Stimulated activated CD4-positive, alpha-beta T cell treated with anti-CD3 and anti-CD28 coated beads, Interleukin-4, amount 100 ng/mL, for 24 hours (primary cell): Measurements from ENCODE around the gene PTPRN2.
"Not testable (repeated sequence)": the region's sequence is repeated elsewhere in the genome, so short reads cannot be mapped to it uniquely, and the experiment has no call there.

ENCODE experiments used
- DNase-seq: peaks from one replicate; pipeline ENCODE4 v3.0.0-alpha.2; 2020

PTPRN2 gene

GRCh38 chr7:158530800-158531609 lies 56.6 kb downstream of the PTPRN2 start:
- DNase-seq: no peak

GRCh38 chr7:158529181-158530096 lies 58.2 kb downstream of the PTPRN2 start:
- DNase-seq: no peak

GRCh38 chr7:158527915-158528502 lies 59.6 kb downstream of the PTPRN2 start:
- DNase-seq: no peak

- no peak for DNase-seq
These were observed 60.1 kb downstream of the PTPRN2 start for GRCh38 chr7:158527495-158527894.

GRCh38 chr7:158527038-158527437 lies 60.6 kb downstream of the PTPRN2 start:
- no peak for DNase-seq

- DNase-seq: no peak
These were observed 61.1 kb downstream of the PTPRN2 start for GRCh38 chr7:158526531-158526930.

- no peak for DNase-seq
These were observed 61.8 kb downstream of the PTPRN2 start for GRCh38 chr7:158525648-158526484.

GRCh38 chr7:158524749-158525635 lies 62.6 kb downstream of the PTPRN2 start:
- DNase-seq: no peak

- DNase-seq: not testable (repeated sequence)
These were observed 63.3 kb downstream of the PTPRN2 start for GRCh38 chr7:158524286-158524685.

- DNase-seq: not testable (repeated sequence)
These were observed 63.7 kb downstream of the PTPRN2 start for GRCh38 chr7:158523877-158524276.

GRCh38 chr7:158523165-158523856 lies 64.3 kb downstream of the PTPRN2 start:
- not testable (repeated sequence) for DNase-seq

GRCh38 chr7:158521795-158522194 lies 65.8 kb downstream of the PTPRN2 start:
- not testable (repeated sequence) for DNase-seq

GRCh38 chr7:158520825-158521224 lies 66.8 kb downstream of the PTPRN2 start:
- DNase-seq: no peak

GRCh38 chr7:158519633-158520174 lies 67.9 kb downstream of the PTPRN2 start:
- DNase-seq: no peak

GRCh38 chr7:158518980-158519632 lies 68.5 kb downstream of the PTPRN2 start:
- DNase-seq: no peak

- no peak for DNase-seq
These were observed 70.1 kb downstream of the PTPRN2 start for GRCh38 chr7:158517571-158517970.

GRCh38 chr7:158517072-158517471 lies 70.6 kb downstream of the PTPRN2 start:
- DNase-seq: no peak

- no peak for DNase-seq
These were observed 71.1 kb downstream of the PTPRN2 start for GRCh38 chr7:158516524-158516923.

- DNase-seq: no peak
These were observed 74.8 kb downstream of the PTPRN2 start for GRCh38 chr7:158512869-158513268.

GRCh38 chr7:158512042-158512441 lies 75.6 kb downstream of the PTPRN2 start:
- DNase-seq: no peak
